GM19324 (cell line): ENCODE results near the gene MEAK7.

Experiments used
- ATAC-seq: cut with Tn5 transposase; IDR thresholded peaks from one replicate; pipeline ENCODE4 v1.9.1; 2021; ENCODE audit warnings: mild to moderate bottlenecking, moderate library complexity; ENCODE audit not compliant: unreplicated experiment, low FRiP score

Gene MEAK7

GRCh38 chr16:84476401-84476800, 28.1 kb downstream of the MEAK7 start:
- no peak for ATAC-seq

GRCh38 chr16:84475643-84476240, 28.7 kb downstream of the MEAK7 start:
- ATAC-seq: no peak

- no peak for ATAC-seq
Measured at GRCh38 chr16:84471966-84472365, 32.5 kb downstream of the MEAK7 start.

- no peak for ATAC-seq
Measured at GRCh38 chr16:84471316-84471715, 33.1 kb downstream of the MEAK7 start.

- no peak for ATAC-seq
Measured at GRCh38 chr16:84467709-84468108, 36.8 kb downstream of the MEAK7 start.

GRCh38 chr16:84467256-84467655, 37.2 kb downstream of the MEAK7 start:
- ATAC-seq: no peak

- ATAC-seq: no peak
Measured at GRCh38 chr16:84466692-84467091, 37.8 kb downstream of the MEAK7 start.

GRCh38 chr16:84465154-84465553, 39.3 kb downstream of the MEAK7 start:
- ATAC-seq: no peak

GRCh38 chr16:84464116-84464515, 40.3 kb downstream of the MEAK7 start:
- no peak for ATAC-seq

- no peak for ATAC-seq
Measured at GRCh38 chr16:84463221-84463620, 41.2 kb downstream of the MEAK7 start.

- no peak for ATAC-seq
Measured at GRCh38 chr16:84462296-84463210, 41.9 kb downstream of the MEAK7 start.

GRCh38 chr16:84461413-84462295, 42.8 kb downstream of the MEAK7 start:
- no peak for ATAC-seq

- ATAC-seq: no peak
Measured at GRCh38 chr16:84461029-84461412, 43.4 kb downstream of the MEAK7 start.

- no peak for ATAC-seq
Measured at GRCh38 chr16:84460406-84461028, 43.9 kb downstream of the MEAK7 start.

- no peak for ATAC-seq
Measured at GRCh38 chr16:84459941-84460405, 44.5 kb downstream of the MEAK7 start.

GRCh38 chr16:84459533-84459894, 44.9 kb downstream of the MEAK7 start:
- ATAC-seq: no peak

- ATAC-seq: no peak
Measured at GRCh38 chr16:84458606-84459532, 45.6 kb downstream of the MEAK7 start.

- ATAC-seq: no peak
Measured at GRCh38 chr16:84455031-84455430, 49.4 kb downstream of the MEAK7 start.
